Thoracic aorta (tissue), 2 donors: ENCODE results near the gene NF1. TPM values are rescaled to one million over a fixed set of nuclear protein-coding genes. Genes with fewer than 3 reads are reported as not detected.
"Not testable (repeated sequence)": the region's sequence is repeated elsewhere in the genome, so short reads cannot be mapped to it uniquely, and the experiment has no call there.

ENCODE experiments used
- ATAC-seq: fragments of 150-250 bp; one replicate; pipeline ENCODE4 v1.8.0; 2017; ENCODE audit warnings: low read depth; ENCODE audit not compliant: insufficient number of reproducible peaks, low FRiP score
- DNase-seq: peaks from one replicate; pipeline ENCODE4 v3.0.0-alpha.2; 2020; ENCODE audit warnings: low spot score
- H3K27ac ChIP-seq, 2 donors: fragments of 200-600 bp; sonication (generic); 1 replicate in 1 of 2; 2 replicates in 1 of 2; pipeline ENCODE4 v1.5.1; 2016; ENCODE audit warnings: mild to moderate bottlenecking in 2 of 2, moderate library complexity in 2 of 2
- H3K27me3 ChIP-seq: fragments of 200-600 bp; sonication (generic); replicated peaks from 2 replicates; pipeline ENCODE4 v1.6.0; 2016; ENCODE audit warnings: mild to moderate bottlenecking; ENCODE audit not compliant: insufficient read depth
- H3K36me3 ChIP-seq: fragments of 200-600 bp; sonication (generic); one replicate; pipeline ENCODE4 v1.5.1; 2016
- H3K4me1 ChIP-seq, 2 donors: fragments of 200-600 bp; sonication (generic); 1 replicate in 1 of 2; 2 replicates in 1 of 2; pipeline versions ENCODE4 v1.5.1 to v1.6.0; 2016; ENCODE audit warnings: low read depth in 2 of 2, mild to moderate bottlenecking in 1 of 2; ENCODE audit not compliant: control insufficient read depth in 1 of 2
- H3K4me3 ChIP-seq: fragments of 200-600 bp; sonication (generic); 2 replicates; pipeline ENCODE4 v1.5.1; 2016; ENCODE audit warnings: mild to moderate bottlenecking
- H3K9me3 ChIP-seq: fragments of 200-600 bp; sonication (generic); 2 replicates; pipeline ENCODE4 v1.5.1; 2016
- total RNA-seq, 2 donors: library from RNA; depleted of rRNA; stranded (reverse); fragments of >200 nt; gene quantifications; one replicate each; pipeline versions ENCODE4 v1.1.0 to v1.2.3, GENCODE V29; 2016
- TF ChIP-seq, protein P1 (sequence below): fragments of 200-600 bp; sonication (generic); IDR thresholded peaks from one replicate; pipeline ENCODE4 v1.5.1; 2019; ENCODE audit warnings: antibody characterized with exemption

The NF1 gene
- total RNA-seq, 2 donors from 2014 or later = 60.9 to 105 TPM

- TF ChIP-seq, protein P1, sequence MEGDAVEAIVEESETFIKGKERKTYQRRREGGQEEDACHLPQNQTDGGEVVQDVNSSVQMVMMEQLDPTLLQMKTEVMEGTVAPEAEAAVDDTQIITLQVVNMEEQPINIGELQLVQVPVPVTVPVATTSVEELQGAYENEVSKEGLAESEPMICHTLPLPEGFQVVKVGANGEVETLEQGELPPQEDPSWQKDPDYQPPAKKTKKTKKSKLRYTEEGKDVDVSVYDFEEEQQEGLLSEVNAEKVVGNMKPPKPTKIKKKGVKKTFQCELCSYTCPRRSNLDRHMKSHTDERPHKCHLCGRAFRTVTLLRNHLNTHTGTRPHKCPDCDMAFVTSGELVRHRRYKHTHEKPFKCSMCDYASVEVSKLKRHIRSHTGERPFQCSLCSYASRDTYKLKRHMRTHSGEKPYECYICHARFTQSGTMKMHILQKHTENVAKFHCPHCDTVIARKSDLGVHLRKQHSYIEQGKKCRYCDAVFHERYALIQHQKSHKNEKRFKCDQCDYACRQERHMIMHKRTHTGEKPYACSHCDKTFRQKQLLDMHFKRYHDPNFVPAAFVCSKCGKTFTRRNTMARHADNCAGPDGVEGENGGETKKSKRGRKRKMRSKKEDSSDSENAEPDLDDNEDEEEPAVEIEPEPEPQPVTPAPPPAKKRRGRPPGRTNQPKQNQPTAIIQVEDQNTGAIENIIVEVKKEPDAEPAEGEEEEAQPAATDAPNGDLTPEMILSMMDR = no peak
- Histone ChIP-seq H3K27me3 (no peaks in the 10 kb centered on the region), H3K36me3 (no peaks in the 10 kb centered on the region), H3K4me3 (no peak overlapping the region), H3K4me1 (no peaks in the 10 kb centered on the region), H3K27ac (no peak overlapping the region), H3K9me3 (no peaks in the 10 kb centered on the region)
- no peak for ATAC-seq
- DNase-seq = no peak
These were observed 80.5 kb downstream of the NF1 start for GRCh38 chr17:31175237-31175636.

DNA sequence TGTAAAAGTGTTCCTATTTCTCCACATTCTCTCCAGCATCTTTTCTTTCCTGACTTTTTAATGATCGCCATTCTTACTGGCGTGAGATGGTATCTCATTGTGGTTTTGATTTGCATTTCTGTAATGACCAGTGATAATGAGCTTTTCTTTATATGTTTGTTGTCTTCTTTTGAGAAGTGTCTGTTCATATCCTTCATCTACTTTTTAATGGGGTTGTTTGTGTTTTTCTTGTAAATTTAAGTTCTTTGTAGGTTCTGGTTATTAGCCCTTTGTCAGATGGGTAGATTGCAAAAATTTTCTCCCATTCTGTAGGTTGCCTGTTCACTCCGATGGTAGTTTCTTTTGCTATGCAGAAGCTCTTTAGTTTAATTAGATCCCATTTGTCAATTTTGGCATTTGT is 81.4 kb downstream of the NF1 start:
- H3K27me3 ChIP-seq, H3K36me3 ChIP-seq, ATAC-seq, H3K9me3 ChIP-seq, DNase-seq, H3K4me3 ChIP-seq, H3K27ac ChIP-seq, H3K4me1 ChIP-seq: not testable (repeated sequence)

DNA sequence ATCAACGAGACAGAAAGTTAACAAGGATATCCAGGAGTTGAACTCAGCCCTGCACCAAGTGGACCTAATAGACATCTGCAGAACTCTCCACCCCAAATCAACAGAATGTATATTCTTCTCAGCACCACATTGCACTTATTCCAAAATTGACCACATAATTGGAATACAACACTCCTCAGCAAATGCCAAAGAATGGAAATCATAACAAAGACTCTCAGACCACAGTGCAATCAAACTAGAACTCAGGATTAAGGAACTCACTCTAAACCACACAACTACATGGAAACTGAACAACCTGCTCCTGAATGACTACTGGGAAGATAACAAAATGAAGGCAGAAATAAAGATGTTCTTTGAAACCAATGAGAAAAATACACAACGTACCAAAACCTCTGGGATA is 84.2 kb downstream of the NF1 start:
- not testable (repeated sequence) for H3K27me3 ChIP-seq, ATAC-seq, H3K9me3 ChIP-seq, H3K27ac ChIP-seq, DNase-seq, H3K36me3 ChIP-seq, H3K4me1 ChIP-seq, H3K4me3 ChIP-seq

DNA sequence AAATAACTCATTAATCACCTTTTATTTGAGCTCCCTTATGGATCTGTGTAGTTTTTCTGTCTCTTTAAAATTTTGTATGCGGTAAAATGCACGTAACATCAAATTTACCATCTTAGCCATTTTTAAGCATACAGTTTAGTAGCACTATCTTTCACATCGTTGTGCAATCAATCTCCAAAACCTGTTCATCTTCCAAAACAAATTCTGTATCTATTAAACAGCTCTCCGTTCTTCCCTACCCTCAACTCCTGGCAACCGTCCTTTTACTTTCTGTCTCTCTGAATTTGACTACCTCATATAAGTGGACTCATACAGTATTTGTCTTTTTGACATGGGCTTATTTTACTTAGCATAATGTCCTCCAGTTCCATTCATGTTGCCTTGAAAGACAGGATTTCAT is 100.5 kb downstream of the NF1 start:
- TF ChIP-seq, protein P1 = no peak
- H3K27me3 ChIP-seq = no peaks in the 10 kb centered on the region
- H3K4me1 ChIP-seq = peaks cover under 1 to 2% of the 10 kb centered on the region in 2 donors
- no peaks in the 10 kb centered on the region for H3K36me3 ChIP-seq
- H3K9me3 ChIP-seq = no peaks in the 10 kb centered on the region
- ATAC-seq (no peak), DNase-seq (no peak)
- no peak overlapping the region for H3K4me3 ChIP-seq
- H3K27ac ChIP-seq = no peak overlapping the region

GRCh38 chr17:31198026-31198425 is 103.2 kb downstream of the NF1 start:
- no peaks in the 10 kb centered on the region for H3K27me3 ChIP-seq
- no peaks in the 10 kb centered on the region for H3K9me3 ChIP-seq
- no peaks in the 10 kb centered on the region for H3K4me1 ChIP-seq
- ATAC-seq (no peak), DNase-seq (no peak)
- TF ChIP-seq, protein P1 = no peak
- H3K27ac ChIP-seq = no peak overlapping the region
- no peaks in the 10 kb centered on the region for H3K36me3 ChIP-seq
- H3K4me3 ChIP-seq = no peak overlapping the region

DNA sequence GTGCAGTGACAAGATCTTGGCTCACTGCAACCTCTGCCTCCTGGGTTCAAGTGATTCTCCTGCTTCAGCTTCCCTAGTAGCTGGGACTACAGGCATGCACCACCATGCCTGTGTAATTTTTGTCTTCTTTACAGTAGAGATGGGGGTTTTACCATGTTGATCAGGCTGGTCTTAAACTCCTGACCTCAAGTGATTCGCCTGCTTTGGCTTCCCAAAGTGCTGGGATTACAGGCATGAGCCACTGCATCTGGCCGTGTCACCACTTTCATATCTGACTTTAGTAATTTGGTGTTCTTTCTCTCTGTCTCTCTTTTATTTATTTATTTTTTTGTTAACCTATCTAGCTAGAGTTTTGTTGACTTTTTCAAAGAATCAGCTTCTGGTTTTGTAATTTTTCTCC is 103.9 kb downstream of the NF1 start:
- H3K9me3 ChIP-seq, H3K4me1 ChIP-seq, H3K36me3 ChIP-seq, H3K27ac ChIP-seq, H3K4me3 ChIP-seq, ATAC-seq, H3K27me3 ChIP-seq, DNase-seq: not testable (repeated sequence)

GRCh38 chr17:31200287-31200686 is 105.5 kb downstream of the NF1 start:
- H3K9me3 ChIP-seq = no peaks in the 10 kb centered on the region
- TF ChIP-seq, protein P1 = no peak
- H3K4me3 ChIP-seq = no peak overlapping the region
- no peak overlapping the region for H3K27ac ChIP-seq
- ATAC-seq = no peak
- no peaks in the 10 kb centered on the region for H3K27me3 ChIP-seq
- H3K4me1 ChIP-seq = no peaks in the 10 kb centered on the region
- no peaks in the 10 kb centered on the region for H3K36me3 ChIP-seq
- no peak for DNase-seq
